GM23338 (cell line): Measurements from ENCODE around the gene PDE4C. TPM values are rescaled to one million over a fixed set of nuclear protein-coding genes. Genes with fewer than 3 reads are reported as not detected.

Experiments
- ATAC-seq: fragments of 200-7000 bp; cut with Tn5 transposase; 3 replicates; pipeline ENCODE4 v1.9.1; 2020
- DNase-seq: peaks from one replicate; pipeline ENCODE4 v3.0.0-alpha.2; 2015; ENCODE audit warnings: low spot score
- H2AFZ ChIP-seq: fragments of 200-600 bp; sonication (generic); 2 replicates; pipeline ENCODE4 v1.8.0; 2016; ENCODE audit warnings: antibody characterized with exemption, mild to moderate bottlenecking, moderate library complexity
- H3F3A ChIP-seq: fragments of 200-600 bp; sonication (generic); replicated peaks from 2 replicates; pipeline ENCODE4 v1.8.0; 2017; ENCODE audit warnings: antibody characterized with exemption, mixed run types, low read depth
- H3K27ac ChIP-seq: fragments of 200-600 bp; sonication (generic); 2 replicates; pipeline ENCODE4 v1.6.1; 2016; ENCODE audit warnings: low read depth
- H3K27me3 ChIP-seq: fragments of 200-600 bp; sonication (generic); 2 replicates; pipeline ENCODE4 v1.8.0; 2016; ENCODE audit warnings: mild to moderate bottlenecking, mixed run types, moderate library complexity; ENCODE audit not compliant: insufficient read depth
- H3K36me3 ChIP-seq: fragments of 200-600 bp; sonication (generic); 2 replicates; pipeline ENCODE4 v1.8.0; 2016; ENCODE audit warnings: mild to moderate bottlenecking; ENCODE audit not compliant: insufficient read depth
- H3K4me1 ChIP-seq: fragments of 200-600 bp; sonication (generic); 2 replicates; pipeline ENCODE4 v1.8.0; 2016; ENCODE audit warnings: mild to moderate bottlenecking, moderate library complexity; ENCODE audit not compliant: insufficient read depth
- H3K4me2 ChIP-seq: fragments of 200-600 bp; sonication (generic); 2 replicates; pipeline ENCODE4 v1.7.1; 2017; ENCODE audit warnings: mixed run types
- H3K4me3 ChIP-seq: fragments of 200-600 bp; sonication (generic); 2 replicates; pipeline ENCODE4 v1.6.1; 2016; ENCODE audit warnings: mixed run types
- H3K79me2 ChIP-seq: fragments of 200-600 bp; sonication (generic); replicated peaks from 2 replicates; pipeline ENCODE4 v1.8.0; 2017; ENCODE audit warnings: mild to moderate bottlenecking; ENCODE audit not compliant: insufficient read depth
- H3K9me2 ChIP-seq: fragments of 200-600 bp; sonication (generic); 2 replicates; pipeline ENCODE4 v1.8.0; 2017; ENCODE audit not compliant: insufficient read depth
- H4K20me1 ChIP-seq: fragments of 200-600 bp; sonication (generic); replicated peaks from 2 replicates; pipeline ENCODE4 v1.8.0; 2017; ENCODE audit warnings: mild to moderate bottlenecking; ENCODE audit not compliant: insufficient read depth
- H3K27ac Mint-ChIP-seq: 2 replicates; pipeline ENCODE4 v1.8.0; 2020; ENCODE audit warnings: inconsistent platforms, mild to moderate bottlenecking, moderate library complexity, mixed read lengths
- H3K27me3 Mint-ChIP-seq: 3 replicates; pipeline ENCODE4 v1.8.0; 2022; ENCODE audit warnings: low read depth, mild to moderate bottlenecking, moderate library complexity, mixed read lengths, inconsistent platforms; ENCODE audit not compliant: insufficient read depth, poor library complexity
- H3K36me3 Mint-ChIP-seq: 3 replicates; pipeline ENCODE4 v1.8.0; 2021; ENCODE audit warnings: low read depth, mild to moderate bottlenecking, inconsistent platforms, moderate library complexity, mixed read lengths
- H3K4me1 Mint-ChIP-seq: 3 replicates; pipeline ENCODE4 v1.8.0; 2020; ENCODE audit warnings: mild to moderate bottlenecking, inconsistent platforms, mixed read lengths
- H3K4me3 Mint-ChIP-seq: 3 replicates; pipeline ENCODE4 v1.8.0; 2021; ENCODE audit warnings: moderate library complexity, mild to moderate bottlenecking, inconsistent platforms, mixed read lengths
- H3K9me3 Mint-ChIP-seq: 3 replicates; pipeline ENCODE4 v1.8.0; 2020; ENCODE audit warnings: moderate library complexity, mild to moderate bottlenecking, inconsistent platforms, mixed read lengths
- CREB1 ChIP-seq: fragments of 250-450 bp; sonication (Bioruptor Pico); IDR thresholded peaks from 2 replicates; pipeline ENCODE4 v1.5.0; 2020; ENCODE audit warnings: low read depth, mild to moderate bottlenecking, moderate library complexity
- EZH2 ChIP-seq: fragments of 200-600 bp; sonication (generic); IDR thresholded peaks from one replicate; pipeline ENCODE4 v1.8.0; 2017; ENCODE audit warnings: antibody characterized with exemption, mild to moderate bottlenecking, low read depth; ENCODE audit not compliant: unreplicated experiment
- EZH2phosphoT487 ChIP-seq: fragments of 200-600 bp; sonication (generic); IDR thresholded peaks from one replicate; pipeline ENCODE4 v1.8.1; 2018; ENCODE audit warnings: antibody characterized with exemption; ENCODE audit not compliant: unreplicated experiment
- JUNB ChIP-seq: IDR thresholded peaks from one replicate; pipeline ENCODE4 v1.6.1; 2016; ENCODE audit warnings: antibody characterized with exemption; ENCODE audit not compliant: unreplicated experiment
- POLR2AphosphoS5 ChIP-seq: IDR thresholded peaks from 2 replicates; pipeline ENCODE4 v1.6.1; 2016; ENCODE audit warnings: antibody characterized with exemption, low read depth
- STAT1 ChIP-seq: IDR thresholded peaks from one replicate; pipeline ENCODE4 v1.6.1; 2016; ENCODE audit warnings: antibody characterized with exemption; ENCODE audit not compliant: unreplicated experiment
- ZNF114 ChIP-seq: fragments of 250-450 bp; sonication (Bioruptor Pico); IDR thresholded peaks from 2 replicates; pipeline ENCODE4 v1.5.0; 2020; ENCODE audit warnings: mild to moderate bottlenecking, moderate library complexity
- ZNF331 ChIP-seq: fragments of 250-450 bp; sonication (Bioruptor Pico); IDR thresholded peaks from 2 replicates; pipeline ENCODE4 v1.5.0; 2020; ENCODE audit warnings: low read depth, mild to moderate bottlenecking, moderate library complexity
- polyA plus RNA-seq: library from polyadenylated mRNA; unstranded; fragments of >200 nt; fragmentation: Nextera tagmentation; extraction: Ambion mirVana; gene quantifications from 2 replicates; pipeline ENCODE4 v1.2.1, GENCODE V29; 2016
- total RNA-seq: library from RNA; depleted of rRNA; stranded (reverse); fragments of >200 nt; shearing (Covaris generic); gene quantifications from 2 replicates; pipeline ENCODE4 v1.2.3, GENCODE V29; 2014
- TF ChIP-seq, protein P1 (sequence below): IDR thresholded peaks from 2 replicates; pipeline ENCODE4 v1.6.1; 2016; ENCODE audit warnings: antibody characterized with exemption
- TF ChIP-seq, protein P2 (sequence below): IDR thresholded peaks from one replicate; pipeline ENCODE4 v1.6.1; 2018; ENCODE audit warnings: antibody characterized with exemption; ENCODE audit not compliant: unreplicated experiment
- TF ChIP-seq, protein P3 (sequence below), 2 experiments: fragments of 200-600 bp in 1 of 2; sonication (generic) in 1 of 2; conservative IDR thresholded peaks; 2 replicates each; pipeline versions ENCODE4 v1.5.1 to v1.6.1; 2016 to 2017; ENCODE audit warnings: antibody characterized with exemption in 2 of 2, low read depth in 2 of 2, mild to moderate bottlenecking in 2 of 2, moderate library complexity in 1 of 2

Gene PDE4C
- total and polyA plus RNA-seq, 2 experiments from 2014 or later: 1.6 to 3.6 TPM

DNA sequence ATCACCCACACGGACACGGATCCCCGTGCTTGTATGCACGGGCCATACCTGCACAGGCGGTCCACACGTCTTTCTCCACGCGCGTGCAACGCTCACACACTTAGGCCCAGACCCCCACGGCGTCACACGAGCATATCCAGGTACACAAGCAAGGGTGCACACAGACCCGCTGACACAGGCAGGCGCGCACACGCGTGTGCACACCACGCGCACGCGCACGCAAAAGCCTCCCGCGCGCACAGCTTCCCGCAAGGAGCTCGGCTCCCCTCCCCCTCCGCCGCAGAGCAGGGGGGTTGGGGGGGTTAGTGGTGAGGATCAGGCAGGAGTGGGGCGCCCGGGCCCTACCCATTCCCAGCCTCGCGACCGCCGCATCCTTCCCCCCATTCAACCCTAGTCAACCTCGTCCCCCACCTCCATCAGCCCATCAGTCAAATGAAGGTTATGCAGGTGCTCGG, 22.8 kb downstream of the PDE4C start:
- Mint-ChIP-seq H3K27me3 (peaks cover 17% of the 10 kb centered on the region), H3K36me3 (peaks cover 28% of the 10 kb centered on the region), H3K9me3 (no peaks in the 10 kb centered on the region), H3K27ac (peak overlapping the region; percentile 96), H3K4me1 (peaks cover 20% of the 10 kb centered on the region), H3K4me3 (peak overlapping the region; percentile 97)
- ATAC-seq (peak; percentile 14), DNase-seq (no peak)
- Histone ChIP-seq H4K20me1 (peaks cover 5% of the 10 kb centered on the region), H3K36me3 (peaks cover 11% of the 10 kb centered on the region; the same call in 1 of the 2 replicates), H3K4me3 (peak overlapping the region; percentile 90), H3K9me2 (no peaks in the 10 kb centered on the region), H3K4me1 (peaks cover 11% of the 10 kb centered on the region), H3K79me2 (0 out of 2 replicates have a peak, but pooled peaks cover 6% of the 10 kb centered on the region), H3K4me2 (peak overlapping the region; percentile 94), H3K27ac (no peak overlapping the region), H3F3A (peaks cover 31% of the 10 kb centered on the region), H3K27me3 (no peaks in the 10 kb centered on the region), H2AFZ (peak overlapping the region; percentile 76; the same call in 1 of the 2 replicates)
- TF ChIP-seq, protein P1, sequence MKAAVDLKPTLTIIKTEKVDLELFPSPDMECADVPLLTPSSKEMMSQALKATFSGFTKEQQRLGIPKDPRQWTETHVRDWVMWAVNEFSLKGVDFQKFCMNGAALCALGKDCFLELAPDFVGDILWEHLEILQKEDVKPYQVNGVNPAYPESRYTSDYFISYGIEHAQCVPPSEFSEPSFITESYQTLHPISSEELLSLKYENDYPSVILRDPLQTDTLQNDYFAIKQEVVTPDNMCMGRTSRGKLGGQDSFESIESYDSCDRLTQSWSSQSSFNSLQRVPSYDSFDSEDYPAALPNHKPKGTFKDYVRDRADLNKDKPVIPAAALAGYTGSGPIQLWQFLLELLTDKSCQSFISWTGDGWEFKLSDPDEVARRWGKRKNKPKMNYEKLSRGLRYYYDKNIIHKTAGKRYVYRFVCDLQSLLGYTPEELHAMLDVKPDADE: no peak
- no peak for TF ChIP-seq STAT1
- no peak for TF ChIP-seq EZH2phosphoT487
- no peak for TF ChIP-seq CREB1 (CRISPR knock-in tag)
- no peak for TF ChIP-seq ZNF331
- TF ChIP-seq, protein P2, sequence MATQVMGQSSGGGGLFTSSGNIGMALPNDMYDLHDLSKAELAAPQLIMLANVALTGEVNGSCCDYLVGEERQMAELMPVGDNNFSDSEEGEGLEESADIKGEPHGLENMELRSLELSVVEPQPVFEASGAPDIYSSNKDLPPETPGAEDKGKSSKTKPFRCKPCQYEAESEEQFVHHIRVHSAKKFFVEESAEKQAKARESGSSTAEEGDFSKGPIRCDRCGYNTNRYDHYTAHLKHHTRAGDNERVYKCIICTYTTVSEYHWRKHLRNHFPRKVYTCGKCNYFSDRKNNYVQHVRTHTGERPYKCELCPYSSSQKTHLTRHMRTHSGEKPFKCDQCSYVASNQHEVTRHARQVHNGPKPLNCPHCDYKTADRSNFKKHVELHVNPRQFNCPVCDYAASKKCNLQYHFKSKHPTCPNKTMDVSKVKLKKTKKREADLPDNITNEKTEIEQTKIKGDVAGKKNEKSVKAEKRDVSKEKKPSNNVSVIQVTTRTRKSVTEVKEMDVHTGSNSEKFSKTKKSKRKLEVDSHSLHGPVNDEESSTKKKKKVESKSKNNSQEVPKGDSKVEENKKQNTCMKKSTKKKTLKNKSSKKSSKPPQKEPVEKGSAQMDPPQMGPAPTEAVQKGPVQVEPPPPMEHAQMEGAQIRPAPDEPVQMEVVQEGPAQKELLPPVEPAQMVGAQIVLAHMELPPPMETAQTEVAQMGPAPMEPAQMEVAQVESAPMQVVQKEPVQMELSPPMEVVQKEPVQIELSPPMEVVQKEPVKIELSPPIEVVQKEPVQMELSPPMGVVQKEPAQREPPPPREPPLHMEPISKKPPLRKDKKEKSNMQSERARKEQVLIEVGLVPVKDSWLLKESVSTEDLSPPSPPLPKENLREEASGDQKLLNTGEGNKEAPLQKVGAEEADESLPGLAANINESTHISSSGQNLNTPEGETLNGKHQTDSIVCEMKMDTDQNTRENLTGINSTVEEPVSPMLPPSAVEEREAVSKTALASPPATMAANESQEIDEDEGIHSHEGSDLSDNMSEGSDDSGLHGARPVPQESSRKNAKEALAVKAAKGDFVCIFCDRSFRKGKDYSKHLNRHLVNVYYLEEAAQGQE: no peak
- TF ChIP-seq EZH2: no peak
- no peak for TF ChIP-seq JUNB
- TF ChIP-seq ZNF114 (CRISPR knock-in tag): no peak
- no peak for TF ChIP-seq POLR2AphosphoS5

DNA sequence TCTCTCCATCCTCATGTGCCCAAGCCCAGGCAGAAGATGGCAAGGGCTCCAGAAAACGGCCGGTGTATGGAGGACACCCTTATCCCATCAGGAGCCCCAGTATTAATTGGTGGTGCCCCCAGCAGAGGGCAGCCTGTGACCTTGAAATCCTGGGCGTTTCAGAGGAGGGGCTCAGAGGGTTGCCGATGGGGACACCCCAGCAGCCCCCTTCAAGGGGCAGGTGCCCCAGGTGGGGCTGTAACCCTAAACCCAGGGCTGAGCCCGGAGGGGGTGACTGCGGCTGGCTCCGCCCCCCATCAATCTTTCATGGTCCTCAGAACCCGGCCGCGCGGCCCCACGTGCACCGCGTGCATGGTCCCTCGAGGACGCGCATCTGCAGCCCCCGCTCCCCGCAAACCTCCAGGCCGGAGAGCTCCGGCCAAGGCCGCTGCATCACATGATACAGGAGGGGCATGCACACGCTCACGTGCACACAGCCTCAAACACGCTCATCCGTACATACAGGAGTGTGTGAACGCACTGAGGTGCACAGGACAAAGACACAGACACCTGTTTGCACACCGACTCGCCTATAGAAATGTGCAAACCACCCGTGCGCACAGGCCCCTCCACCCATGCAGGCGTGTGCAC, 23.3 kb downstream of the PDE4C start:
- H2AFZ ChIP-seq: peak overlapping the region; percentile 76
- H3K4me1 ChIP-seq: peaks cover 11% of the 10 kb centered on the region
- H3F3A ChIP-seq: peaks cover 31% of the 10 kb centered on the region
- Mint-ChIP-seq H3K9me3 (no peaks in the 10 kb centered on the region), H3K4me1 (peaks cover 17% of the 10 kb centered on the region), H3K4me3 (peak overlapping the region; percentile 97), H3K36me3 (peaks cover 34% of the 10 kb centered on the region), H3K27ac (peak overlapping the region; percentile 96; the same call in 1 of the 2 replicates), H3K27me3 (peaks cover 16% of the 10 kb centered on the region)
- 0 out of 2 replicates have a peak, but pooled peaks cover 6% of the 10 kb centered on the region for H3K79me2 ChIP-seq
- H3K27me3 ChIP-seq: no peaks in the 10 kb centered on the region
- peak overlapping the region; percentile 94 for H3K4me2 ChIP-seq
- peak; percentile 24 for ATAC-seq
- no peak overlapping the region for H3K27ac ChIP-seq
- H3K9me2 ChIP-seq: no peaks in the 10 kb centered on the region
- H3K4me3 ChIP-seq: peak overlapping the region; percentile 90
- peaks cover 11% of the 10 kb centered on the region; the same call in 1 of the 2 replicates for H3K36me3 ChIP-seq
- TF ChIP-seq ZNF331 (no peak), JUNB (no peak), POLR2AphosphoS5 (peak; percentile 17; the same call in 1 of the 2 replicates)
- TF ChIP-seq, protein P3, sequence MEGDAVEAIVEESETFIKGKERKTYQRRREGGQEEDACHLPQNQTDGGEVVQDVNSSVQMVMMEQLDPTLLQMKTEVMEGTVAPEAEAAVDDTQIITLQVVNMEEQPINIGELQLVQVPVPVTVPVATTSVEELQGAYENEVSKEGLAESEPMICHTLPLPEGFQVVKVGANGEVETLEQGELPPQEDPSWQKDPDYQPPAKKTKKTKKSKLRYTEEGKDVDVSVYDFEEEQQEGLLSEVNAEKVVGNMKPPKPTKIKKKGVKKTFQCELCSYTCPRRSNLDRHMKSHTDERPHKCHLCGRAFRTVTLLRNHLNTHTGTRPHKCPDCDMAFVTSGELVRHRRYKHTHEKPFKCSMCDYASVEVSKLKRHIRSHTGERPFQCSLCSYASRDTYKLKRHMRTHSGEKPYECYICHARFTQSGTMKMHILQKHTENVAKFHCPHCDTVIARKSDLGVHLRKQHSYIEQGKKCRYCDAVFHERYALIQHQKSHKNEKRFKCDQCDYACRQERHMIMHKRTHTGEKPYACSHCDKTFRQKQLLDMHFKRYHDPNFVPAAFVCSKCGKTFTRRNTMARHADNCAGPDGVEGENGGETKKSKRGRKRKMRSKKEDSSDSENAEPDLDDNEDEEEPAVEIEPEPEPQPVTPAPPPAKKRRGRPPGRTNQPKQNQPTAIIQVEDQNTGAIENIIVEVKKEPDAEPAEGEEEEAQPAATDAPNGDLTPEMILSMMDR (conservative IDR thresholded peaks at IDR 0.05; ENCODE audit: low read depth in 2 of 2): peak; percentile 48 to 76
- H4K20me1 ChIP-seq: peaks cover 5% of the 10 kb centered on the region
- peak; percentile 84 for DNase-seq
